Measurements from ENCODE around the gene RRM2.

Gene RRM2

GRCh38 chr2:10161961-10162441 is 39.5 kb downstream of the RRM2 start:
- H3K79me2 ChIP-seq (ENCODE audit: insufficient read depth, low read depth) = no peaks in the 10 kb centered on the region
- no peak for TF ChIP-seq CTCF (conservative IDR thresholded peaks at IDR 0.05; ENCODE audit: low read depth, low read length)
- no peak overlapping the region for H3K4me3 ChIP-seq (IDR thresholded peaks at IDR 0.05; ENCODE audit: insufficient read depth, low read depth, low read length)
- H3K4me1 ChIP-seq (ENCODE audit: low read depth, poor library complexity, severe bottlenecking) = no peaks in the 10 kb centered on the region
- no peak overlapping the region for H2AFZ ChIP-seq (ENCODE audit: low read depth)
- no peaks in the 10 kb centered on the region for H3K27me3 ChIP-seq (ENCODE audit: insufficient read depth, low read depth)
- no peaks in the 10 kb centered on the region for H4K20me1 ChIP-seq (ENCODE audit: insufficient read depth)
- H3K4me2 ChIP-seq = no peak overlapping the region
- H3K36me3 ChIP-seq (ENCODE audit: insufficient read depth) = no peaks in the 10 kb centered on the region
- no peak overlapping the region for H3K27ac ChIP-seq
- no peak overlapping the region for H3K9ac ChIP-seq

- H3K4me2 ChIP-seq = no peak overlapping the region
- H4K20me1 ChIP-seq (ENCODE audit: insufficient read depth) = no peaks in the 10 kb centered on the region
- no peak overlapping the region for H2AFZ ChIP-seq (ENCODE audit: low read depth)
Observed at GRCh38 chr2:10162586-10163497, 40.3 kb downstream of the RRM2 start.

GRCh38 chr2:10163498-10164486 is 41.3 kb downstream of the RRM2 start:
- Histone ChIP-seq H3K4me3 (IDR thresholded peaks at IDR 0.05; ENCODE audit: insufficient read depth, low read depth, low read length) (no peak overlapping the region), H3K36me3 (ENCODE audit: insufficient read depth) (no peaks in the 10 kb centered on the region), H3K79me2 (ENCODE audit: insufficient read depth, low read depth) (no peaks in the 10 kb centered on the region), H3K9ac (no peak overlapping the region), H3K4me2 (no peak overlapping the region), H3K27me3 (ENCODE audit: insufficient read depth, low read depth) (no peaks in the 10 kb centered on the region), H2AFZ (ENCODE audit: low read depth) (no peak overlapping the region), H4K20me1 (ENCODE audit: insufficient read depth) (no peaks in the 10 kb centered on the region), H3K4me1 (ENCODE audit: low read depth, poor library complexity, severe bottlenecking) (no peaks in the 10 kb centered on the region), H3K27ac (no peak overlapping the region)
- TF ChIP-seq CTCF (conservative IDR thresholded peaks at IDR 0.05; ENCODE audit: low read depth, low read length) = no peak

More at GRCh38 chr2:10162586-10163497, 40.3 kb downstream of the RRM2 start:
- H3K36me3 ChIP-seq (ENCODE audit: insufficient read depth) = no peaks in the 10 kb centered on the region
- no peak overlapping the region for H3K27ac ChIP-seq
- no peak overlapping the region for H3K4me3 ChIP-seq (IDR thresholded peaks at IDR 0.05; ENCODE audit: insufficient read depth, low read depth, low read length)
- no peak overlapping the region for H3K9ac ChIP-seq
- no peaks in the 10 kb centered on the region for H3K79me2 ChIP-seq (ENCODE audit: insufficient read depth, low read depth)
- H3K4me1 ChIP-seq (ENCODE audit: low read depth, poor library complexity, severe bottlenecking) = no peaks in the 10 kb centered on the region
- no peak for TF ChIP-seq CTCF (conservative IDR thresholded peaks at IDR 0.05; ENCODE audit: low read depth, low read length)
- H3K27me3 ChIP-seq (ENCODE audit: insufficient read depth, low read depth) = no peaks in the 10 kb centered on the region

- no peaks in the 10 kb centered on the region for H4K20me1 ChIP-seq (ENCODE audit: insufficient read depth)
- no peaks in the 10 kb centered on the region for H3K79me2 ChIP-seq (ENCODE audit: insufficient read depth, low read depth)
- no peak overlapping the region for H2AFZ ChIP-seq (ENCODE audit: low read depth)
- no peaks in the 10 kb centered on the region for H3K4me1 ChIP-seq (ENCODE audit: low read depth, poor library complexity, severe bottlenecking)
- no peak overlapping the region for H3K4me3 ChIP-seq (IDR thresholded peaks at IDR 0.05; ENCODE audit: insufficient read depth, low read depth, low read length)
- no peak for TF ChIP-seq CTCF (conservative IDR thresholded peaks at IDR 0.05; ENCODE audit: low read depth, low read length)
- H3K4me2 ChIP-seq = no peak overlapping the region
- H3K36me3 ChIP-seq (ENCODE audit: insufficient read depth) = no peaks in the 10 kb centered on the region
- no peak overlapping the region for H3K9ac ChIP-seq
- H3K27me3 ChIP-seq (ENCODE audit: insufficient read depth, low read depth) = no peaks in the 10 kb centered on the region
- H3K27ac ChIP-seq = no peak overlapping the region
Observed at GRCh38 chr2:10164601-10165000, 42.1 kb downstream of the RRM2 start.

Measured in KMS-11 (cell line).